ENCODE data around the gene DEDD. TPM values are rescaled to one million over a fixed set of nuclear protein-coding genes. Genes with fewer than 3 reads are reported as not detected.
A peak's percentile ranks its signal among the peaks of the same experiment; 100 is the strongest.

Gene DEDD
- total and polyA plus RNA-seq, 2 of the 13 experiments (the other 11 are each of a cell fraction or from before 2014, with no cell fraction given) = 12.6 to 27.8 TPM

- TF ChIP-seq NCOA2 (CRISPR knock-in tag; IDR thresholded peaks at IDR 0.05) (no peak), NR1H2 (CRISPR knock-in tag; IDR thresholded peaks at IDR 0.05; ENCODE audit: borderline replicate concordance, low read depth) (no peak), KDM5B (CRISPR knock-in tag; IDR thresholded peaks at IDR 0.05; ENCODE audit: borderline replicate concordance) (no peak; the same call in 1 of the 2 replicates), PLSCR1 (CRISPR knock-in tag; IDR thresholded peaks at IDR 0.05; ENCODE audit: borderline replicate concordance) (no peak), MAFG (CRISPR knock-in tag; IDR thresholded peaks at IDR 0.05) (no peak), NR2F6 (IDR thresholded peaks at IDR 0.05) (peak; percentile 58), NR2F6 (CRISPR knock-in tag; IDR thresholded peaks at IDR 0.05) (no peak), DNMT1 (CRISPR knock-in tag; IDR thresholded peaks at IDR 0.05) (no peak), ZNF839 (CRISPR knock-in tag; IDR thresholded peaks at IDR 0.05; ENCODE audit: borderline replicate concordance) (peak; percentile 60; the same call in 1 of the 2 replicates), ZNF713 (CRISPR knock-in tag; IDR thresholded peaks at IDR 0.05) (0 out of 2 replicates have a peak, but pooled peaks have one; percentile 39), CAMTA2 (CRISPR knock-in tag; IDR thresholded peaks at IDR 0.05; ENCODE audit: borderline replicate concordance) (no peak), E2F5 (CRISPR knock-in tag; conservative IDR thresholded peaks at IDR 0.05) (no peak), ZBTB4 (CRISPR knock-in tag; IDR thresholded peaks at IDR 0.05; ENCODE audit: borderline replicate concordance) (no peak; the same call in 1 of the 2 replicates), NAIF1 (CRISPR knock-in tag; IDR thresholded peaks at IDR 0.05; ENCODE audit: borderline replicate concordance) (0 out of 2 replicates have a peak, but pooled peaks have one; percentile 11), NKX3-1 (CRISPR knock-in tag; IDR thresholded peaks at IDR 0.05) (no peak; the same call in 1 of the 2 replicates), ZNF580 (CRISPR knock-in tag; IDR thresholded peaks at IDR 0.05; ENCODE audit: borderline replicate concordance, low read depth) (no peak), HMG20A (CRISPR knock-in tag; IDR thresholded peaks at IDR 0.05; ENCODE audit: borderline replicate concordance) (no peak; the same call in 1 of the 2 replicates), ZNF274 (CRISPR knock-in tag; IDR thresholded peaks at IDR 0.05) (no peak), SNAPC5 (CRISPR knock-in tag; IDR thresholded peaks at IDR 0.05; ENCODE audit: borderline replicate concordance) (no peak), MXI1 (IDR thresholded peaks at IDR 0.05; ENCODE audit: borderline replicate concordance, low read depth, low read length) (peak; percentile 34; the same call in 1 of the 3 replicates), CENPBD1 (CRISPR knock-in tag; IDR thresholded peaks at IDR 0.05; ENCODE audit: borderline replicate concordance, low read depth) (no peak)
Measured at GRCh38 chr1:161132410-161133219, at the start of gene DEDD (continued).

Data from HepG2 (cell line).